GM19463 (cell line): Measurements from ENCODE around the gene DOCK2.
"Not testable (repeated sequence)": the region's sequence is repeated elsewhere in the genome, so short reads cannot be mapped to it uniquely, and the experiment has no call there.

Experiments
- ATAC-seq: cut with Tn5 transposase; IDR thresholded peaks from one replicate; pipeline ENCODE4 v1.9.1; 2021; ENCODE audit warnings: mild to moderate bottlenecking, moderate library complexity; ENCODE audit not compliant: unreplicated experiment

Gene DOCK2

DNA sequence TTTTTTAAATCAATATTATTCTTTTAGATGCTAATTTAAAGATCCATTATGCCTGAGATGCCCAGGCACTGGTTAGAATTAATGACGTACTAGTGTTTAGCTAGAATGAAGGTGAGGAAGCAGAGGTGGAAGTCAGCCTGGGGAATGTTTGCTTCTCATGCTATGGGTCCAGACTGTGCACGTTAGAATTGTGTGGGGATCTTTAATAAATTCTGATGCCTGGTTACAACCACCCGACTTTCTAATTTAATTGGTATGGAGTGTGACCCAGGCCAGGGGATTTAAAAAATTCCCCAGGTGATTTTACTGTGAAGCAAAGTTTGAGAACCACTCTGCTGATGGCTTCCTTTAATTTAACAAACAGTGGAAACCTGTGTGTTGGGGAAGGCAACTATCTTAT lies 111.1 kb downstream of the DOCK2 start:
- ATAC-seq = no peak

- ATAC-seq = no peak
Observed at GRCh38 chr5:169749295-169749694, 112.2 kb downstream of the DOCK2 start.

- ATAC-seq = no peak
Observed at GRCh38 chr5:169751490-169751889, 114.4 kb downstream of the DOCK2 start.

GRCh38 chr5:169752566-169752965 lies 115.5 kb downstream of the DOCK2 start:
- ATAC-seq = not testable (repeated sequence)

DNA sequence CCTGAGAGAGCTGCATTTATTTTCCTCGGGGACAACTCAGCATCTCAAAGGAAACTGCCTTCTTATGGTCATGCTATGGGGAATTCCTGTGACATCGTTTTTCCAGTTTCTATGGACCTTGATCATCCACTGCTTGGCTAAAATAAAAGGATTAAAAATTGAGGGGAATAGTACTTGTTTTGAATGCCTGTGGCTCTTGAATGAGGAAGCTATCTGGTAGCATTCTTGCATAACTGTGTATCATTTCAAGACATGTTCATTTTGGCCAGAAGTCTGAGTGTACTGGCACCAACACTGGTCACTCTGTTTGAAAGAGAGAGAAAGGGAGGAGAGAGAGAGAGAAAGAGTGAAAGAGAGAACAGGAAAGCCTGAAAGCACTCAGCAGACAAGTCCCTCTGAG lies 116.7 kb downstream of the DOCK2 start:
- ATAC-seq = no peak

DNA sequence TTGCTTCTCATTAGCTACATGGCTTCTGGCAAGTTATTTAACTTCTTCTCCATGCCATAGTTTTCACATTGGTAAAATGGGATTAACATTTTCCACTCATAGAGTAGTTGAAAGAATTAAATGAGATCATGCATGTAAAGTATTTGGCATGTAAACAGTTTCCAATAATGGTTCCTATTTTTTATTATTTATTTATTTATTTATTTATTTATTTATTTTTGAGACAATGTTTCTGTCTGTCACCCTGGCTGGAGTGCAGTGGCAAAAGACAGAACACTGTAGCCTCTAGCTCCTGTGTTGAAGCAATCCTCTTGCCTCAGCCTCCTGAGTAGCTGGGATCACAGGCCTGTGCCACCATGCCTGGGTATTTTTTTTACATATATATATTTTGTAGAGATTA lies 117.7 kb downstream of the DOCK2 start:
- ATAC-seq = no peak

DNA sequence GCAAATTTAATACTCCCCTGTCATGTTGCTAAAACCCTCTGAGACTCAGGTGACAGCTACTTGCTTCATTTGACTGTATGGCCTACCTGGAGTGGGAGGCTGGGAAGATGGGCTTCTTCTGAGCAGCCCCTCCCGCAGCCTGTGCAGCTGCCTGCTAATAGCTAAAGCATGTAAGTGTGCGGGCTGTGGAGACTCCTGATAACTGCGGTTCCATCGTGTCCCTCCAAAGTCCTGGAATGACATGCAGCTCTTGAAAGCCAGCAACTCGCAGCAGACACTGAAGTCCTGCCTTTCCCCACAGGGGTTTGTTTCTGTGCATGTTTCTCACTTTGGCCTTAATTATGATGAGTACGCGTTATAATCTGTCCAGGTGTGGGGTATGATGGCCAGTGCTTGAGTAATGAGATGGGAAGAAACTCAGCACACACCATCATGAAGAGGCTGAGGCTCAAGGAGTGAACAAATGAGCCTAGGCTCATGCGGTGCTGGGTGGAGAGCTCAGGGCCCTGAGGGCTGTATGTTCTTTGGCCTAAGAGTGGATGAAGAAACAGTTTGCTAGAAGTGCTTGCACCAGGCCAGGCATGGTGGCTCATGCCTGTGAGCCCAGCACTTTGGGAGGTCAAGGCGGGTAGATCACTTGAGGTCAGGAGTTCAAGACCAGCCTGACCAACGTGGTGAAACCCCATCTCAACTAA lies 119.1 kb downstream of the DOCK2 start:
- no peak for ATAC-seq

DNA sequence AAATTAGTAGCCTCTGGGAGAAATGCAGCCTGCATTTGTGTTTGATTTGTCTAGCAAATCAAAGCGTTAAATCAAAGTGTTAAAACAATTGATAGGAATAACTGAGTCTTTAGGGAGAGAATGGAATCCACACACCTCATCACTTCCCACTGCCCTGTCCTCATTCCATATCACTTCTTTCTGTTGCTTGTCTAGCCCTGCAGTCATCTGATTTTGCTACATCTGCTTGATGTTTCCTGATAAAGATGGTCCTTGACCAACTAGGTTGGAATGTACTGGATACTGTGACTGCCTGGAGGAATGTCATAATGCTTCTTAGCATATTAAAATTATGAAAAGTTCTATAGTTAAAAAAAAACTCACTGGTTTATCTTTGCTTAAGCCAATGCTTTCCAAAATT lies 119.9 kb downstream of the DOCK2 start:
- ATAC-seq = no peak

- ATAC-seq = no peak
Observed at GRCh38 chr5:169758886-169759285, 121.8 kb downstream of the DOCK2 start.

DNA sequence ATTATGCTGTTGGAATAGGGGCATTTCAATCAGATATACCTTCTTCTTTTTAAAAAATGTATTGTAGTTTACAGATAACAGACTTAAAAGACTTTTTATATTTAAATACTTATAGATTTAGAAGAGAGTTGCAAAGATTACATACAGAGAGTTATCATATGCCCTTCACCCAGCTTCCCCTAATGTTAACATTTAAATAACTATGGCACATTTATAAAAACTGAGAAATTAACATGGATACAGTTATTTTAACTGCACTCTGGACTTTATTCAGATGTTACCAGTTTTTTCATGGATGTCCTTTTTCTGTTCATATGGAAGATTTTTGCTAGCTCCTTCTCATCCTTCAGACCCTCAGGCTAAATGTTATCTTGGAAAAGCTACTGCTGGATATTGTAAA lies 123.2 kb downstream of the DOCK2 start:
- ATAC-seq = no peak

DNA sequence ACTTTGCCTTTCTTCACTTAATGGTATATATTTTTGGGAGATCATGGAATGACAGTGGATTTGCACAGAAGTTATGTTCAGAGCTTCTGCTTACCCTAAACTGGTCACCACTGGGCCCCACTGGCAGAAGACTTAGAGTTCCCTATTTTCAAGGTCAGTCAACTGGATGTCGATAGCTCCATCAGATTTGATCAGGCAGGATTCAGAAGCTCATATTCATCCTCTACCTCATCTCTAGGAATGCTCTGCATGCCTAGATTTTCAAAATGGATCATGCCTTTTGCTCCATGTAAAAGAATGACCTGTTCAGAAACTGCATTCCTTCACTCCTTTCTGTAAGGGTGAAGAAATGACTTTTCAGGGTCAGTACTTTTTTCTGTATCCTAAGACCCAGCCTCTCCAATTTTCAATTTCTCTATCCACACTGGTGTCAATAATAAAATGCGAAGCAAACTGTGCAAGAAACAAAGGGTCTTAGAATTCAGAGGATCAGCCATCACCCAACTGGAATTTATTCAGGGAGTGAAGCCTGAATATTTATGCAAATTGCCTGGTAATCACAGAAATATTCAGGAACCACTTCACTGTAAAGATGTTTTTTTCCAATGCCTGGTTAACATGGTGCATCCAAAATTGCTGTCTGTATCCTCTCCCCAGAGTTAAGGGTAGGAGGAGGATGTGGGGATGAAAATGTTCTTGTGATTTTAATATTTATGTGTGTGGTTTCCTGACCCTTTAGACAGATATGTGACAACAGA lies 125.4 kb downstream of the DOCK2 start:
- ATAC-seq = no peak

GRCh38 chr5:169763376-169764017 lies 126.4 kb downstream of the DOCK2 start:
- ATAC-seq = peak; percentile 85

- no peak for ATAC-seq
Observed at GRCh38 chr5:169764018-169764378, 126.9 kb downstream of the DOCK2 start.

GRCh38 chr5:169765176-169765996 lies 128.3 kb downstream of the DOCK2 start:
- no peak for ATAC-seq

DNA sequence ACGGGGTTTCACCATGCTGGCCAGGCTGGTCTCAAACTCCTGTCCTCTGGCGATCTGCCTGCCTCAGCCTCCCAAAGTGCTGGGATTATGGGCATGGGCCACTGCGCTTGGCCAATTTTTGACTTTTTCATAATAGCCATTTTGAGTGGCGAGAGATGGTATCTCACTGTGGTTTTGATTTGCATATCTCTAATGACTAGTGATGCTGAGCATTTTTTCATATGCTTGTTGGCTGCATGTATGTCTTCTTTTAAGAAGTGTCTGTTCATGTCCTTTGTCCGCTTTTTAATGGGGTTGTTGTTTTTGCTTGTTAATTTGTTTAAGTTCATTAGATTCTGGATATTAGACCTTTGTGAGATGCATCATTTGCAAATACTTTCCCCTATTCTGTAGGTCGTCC lies 129.9 kb downstream of the DOCK2 start:
- not testable (repeated sequence) for ATAC-seq

DNA sequence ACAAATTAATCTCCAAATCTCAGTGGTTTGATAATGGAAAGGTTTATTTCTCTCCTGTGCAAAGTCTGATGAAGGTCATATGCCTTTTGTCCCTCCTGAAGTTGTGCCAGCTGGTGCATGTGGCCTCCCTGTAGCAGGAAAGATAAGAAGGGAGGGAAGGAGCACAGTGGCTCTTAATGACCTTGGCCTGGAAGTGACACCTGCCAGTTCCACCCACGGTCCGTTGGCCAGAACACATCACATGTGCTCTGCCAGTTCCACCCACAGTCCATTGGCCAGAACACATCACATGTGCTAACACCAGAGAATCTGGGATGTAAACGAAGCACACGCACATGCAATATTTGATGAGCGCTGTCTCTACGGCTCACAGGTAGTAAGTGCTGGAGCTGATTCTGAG lies 130.9 kb downstream of the DOCK2 start:
- no peak for ATAC-seq

DNA sequence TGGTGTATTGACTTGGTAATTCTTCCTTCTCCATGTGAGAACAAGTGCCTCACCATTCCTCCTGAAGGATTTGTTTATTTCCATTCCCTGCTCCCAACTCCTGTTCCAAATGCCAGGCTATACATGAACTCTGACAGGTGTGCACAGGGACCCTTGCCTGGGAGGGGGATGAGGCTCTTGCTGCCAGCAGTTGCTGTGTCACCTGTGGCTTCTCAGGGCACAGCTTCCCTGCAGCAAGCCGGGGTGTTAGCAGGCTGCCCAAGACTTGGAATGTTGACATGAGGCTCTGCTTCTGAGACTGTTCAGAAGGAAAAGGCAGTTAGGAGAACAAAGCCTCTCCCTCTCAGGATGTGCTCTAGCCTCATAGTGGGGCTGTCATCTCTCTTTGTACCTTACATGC lies 131.3 kb downstream of the DOCK2 start:
- ATAC-seq = no peak

- no peak for ATAC-seq
Observed at GRCh38 chr5:169770109-169770508, 133.0 kb downstream of the DOCK2 start.

GRCh38 chr5:169772256-169772655 lies 135.2 kb downstream of the DOCK2 start:
- no peak for ATAC-seq

DNA sequence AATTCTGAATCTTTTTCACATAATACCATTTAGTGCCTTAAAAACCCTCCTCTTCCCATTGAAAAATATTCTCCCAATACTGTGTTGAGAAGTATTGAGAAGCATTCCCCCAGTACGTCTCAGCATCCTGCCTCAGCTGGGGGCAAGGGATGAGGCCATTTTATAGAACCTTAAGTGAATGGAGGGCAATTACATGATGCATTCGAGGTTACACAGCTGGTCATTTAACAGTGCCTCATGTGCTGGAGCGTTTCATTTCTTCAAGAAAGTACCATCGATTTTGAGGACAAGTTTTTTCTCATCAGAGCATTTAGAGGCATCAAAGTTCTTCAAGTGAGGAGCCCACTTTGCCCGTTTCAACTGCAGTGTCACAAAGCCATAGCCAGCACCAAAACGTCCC lies 135.6 kb downstream of the DOCK2 start:
- ATAC-seq = no peak

DNA sequence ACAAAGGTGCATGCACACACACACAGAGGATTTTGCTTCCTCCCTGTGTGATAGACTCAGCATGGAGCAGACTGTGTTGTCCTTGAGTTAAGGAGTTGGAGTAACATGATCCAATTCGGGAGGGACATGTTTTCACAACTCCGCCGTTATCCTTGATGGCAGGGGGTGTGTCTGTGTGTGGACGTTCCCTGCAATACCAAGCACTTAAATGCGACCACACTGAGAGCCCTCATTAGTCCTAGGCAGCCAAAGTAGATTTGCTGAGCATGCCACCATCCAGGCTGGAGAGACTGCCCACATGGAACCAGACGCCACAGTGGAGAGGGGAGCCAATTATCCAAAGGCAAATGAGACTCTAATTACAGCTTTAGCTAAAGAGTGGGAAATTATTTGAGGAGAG lies 140.1 kb downstream of the DOCK2 start:
- no peak for ATAC-seq
